Measurements from ENCODE around the gene PPIH.

PPIH gene

GRCh38 chr1:42657981-42658876 is at the start of gene PPIH (continued):
- TF ChIP-seq RBAK (tag by site-specific recombination; IDR thresholded peaks at IDR 0.05) (no peak), SP7 (tag by site-specific recombination; IDR thresholded peaks at IDR 0.05) (peak; percentile 72), BCL11A (tag by site-specific recombination; IDR thresholded peaks at IDR 0.05; ENCODE audit: low read depth) (no peak), ZNF274 (IDR thresholded peaks at IDR 0.05; ENCODE audit: low read length) (no peak), ZNF274 (tag by site-specific recombination; IDR thresholded peaks at IDR 0.05; ENCODE audit: borderline replicate concordance) (no peak), ZNF544 (tag by site-specific recombination; IDR thresholded peaks at IDR 0.05) (no peak), ZNF248 (tag by site-specific recombination; IDR thresholded peaks at IDR 0.05) (no peak), BCL11B (tag by site-specific recombination; IDR thresholded peaks at IDR 0.05; ENCODE audit: low read depth) (no peak), ZBTB21 (tag by site-specific recombination; IDR thresholded peaks at IDR 0.05) (peak; percentile 70), ZNF654 (tag by site-specific recombination; IDR thresholded peaks at IDR 0.05; ENCODE audit: low read depth) (no peak), SP3 (tag by site-specific recombination; IDR thresholded peaks at IDR 0.05) (peak; percentile 79), MEIS1 (CRISPR knock-in tag; IDR thresholded peaks at IDR 0.05; ENCODE audit: borderline replicate concordance) (no peak), ZNF169 (tag by site-specific recombination; IDR thresholded peaks at IDR 0.05) (no peak), ZFP69B (tag by site-specific recombination; IDR thresholded peaks at IDR 0.05) (no peak), ZNF366 (tag by site-specific recombination; conservative IDR thresholded peaks at IDR 0.05) (peak; percentile 62), ZBTB7A (tag by site-specific recombination; IDR thresholded peaks at IDR 0.05; ENCODE audit: low read depth) (no peak), ZNF341 (tag by site-specific recombination; IDR thresholded peaks at IDR 0.05; ENCODE audit: low read depth) (peak; percentile 44; the same call in 1 of the 2 replicates), ZBTB8A (tag by site-specific recombination; IDR thresholded peaks at IDR 0.05) (peak; percentile 9), GFI1B (tag by site-specific recombination; IDR thresholded peaks at IDR 0.05) (no peak), ZNF174 (tag by site-specific recombination; IDR thresholded peaks at IDR 0.05) (no peak), ZSCAN16 (tag by site-specific recombination; IDR thresholded peaks at IDR 0.05) (peak; percentile 50; the same call in 1 of the 2 replicates), KLF9 (tag by site-specific recombination; IDR thresholded peaks at IDR 0.05; ENCODE audit: low read depth) (peak; percentile 46; the same call in 1 of the 2 replicates), ZNF549 (tag by site-specific recombination; IDR thresholded peaks at IDR 0.05) (no peak), ZNF585B (tag by site-specific recombination; IDR thresholded peaks at IDR 0.05) (no peak), ZNF501 (tag by site-specific recombination; IDR thresholded peaks at IDR 0.05) (peak; percentile 87), ZNF76 (tag by site-specific recombination; IDR thresholded peaks at IDR 0.05; ENCODE audit: borderline replicate concordance, low read depth) (peak; percentile 37), ZNF391 (tag by site-specific recombination; IDR thresholded peaks at IDR 0.05; ENCODE audit: borderline replicate concordance, low read depth) (peak; percentile 61; the same call in 1 of the 2 replicates), ZNF132 (tag by site-specific recombination; IDR thresholded peaks at IDR 0.05; ENCODE audit: borderline replicate concordance) (no peak), ZNF600 (tag by site-specific recombination; IDR thresholded peaks at IDR 0.05) (peak; percentile 64; the same call in 1 of the 2 replicates), ZNF785 (tag by site-specific recombination; IDR thresholded peaks at IDR 0.05) (no peak; the same call in 1 of the 2 replicates)
- TF ChIP-seq, protein P1, sequence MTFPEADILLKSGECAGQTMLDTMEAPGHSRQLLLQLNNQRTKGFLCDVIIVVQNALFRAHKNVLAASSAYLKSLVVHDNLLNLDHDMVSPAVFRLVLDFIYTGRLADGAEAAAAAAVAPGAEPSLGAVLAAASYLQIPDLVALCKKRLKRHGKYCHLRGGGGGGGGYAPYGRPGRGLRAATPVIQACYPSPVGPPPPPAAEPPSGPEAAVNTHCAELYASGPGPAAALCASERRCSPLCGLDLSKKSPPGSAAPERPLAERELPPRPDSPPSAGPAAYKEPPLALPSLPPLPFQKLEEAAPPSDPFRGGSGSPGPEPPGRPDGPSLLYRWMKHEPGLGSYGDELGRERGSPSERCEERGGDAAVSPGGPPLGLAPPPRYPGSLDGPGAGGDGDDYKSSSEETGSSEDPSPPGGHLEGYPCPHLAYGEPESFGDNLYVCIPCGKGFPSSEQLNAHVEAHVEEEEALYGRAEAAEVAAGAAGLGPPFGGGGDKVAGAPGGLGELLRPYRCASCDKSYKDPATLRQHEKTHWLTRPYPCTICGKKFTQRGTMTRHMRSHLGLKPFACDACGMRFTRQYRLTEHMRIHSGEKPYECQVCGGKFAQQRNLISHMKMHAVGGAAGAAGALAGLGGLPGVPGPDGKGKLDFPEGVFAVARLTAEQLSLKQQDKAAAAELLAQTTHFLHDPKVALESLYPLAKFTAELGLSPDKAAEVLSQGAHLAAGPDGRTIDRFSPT (tag by site-specific recombination; IDR thresholded peaks at IDR 0.05) = 0 out of 2 replicates have a peak, but pooled peaks have one; percentile 32
- TF ChIP-seq, protein P2, sequence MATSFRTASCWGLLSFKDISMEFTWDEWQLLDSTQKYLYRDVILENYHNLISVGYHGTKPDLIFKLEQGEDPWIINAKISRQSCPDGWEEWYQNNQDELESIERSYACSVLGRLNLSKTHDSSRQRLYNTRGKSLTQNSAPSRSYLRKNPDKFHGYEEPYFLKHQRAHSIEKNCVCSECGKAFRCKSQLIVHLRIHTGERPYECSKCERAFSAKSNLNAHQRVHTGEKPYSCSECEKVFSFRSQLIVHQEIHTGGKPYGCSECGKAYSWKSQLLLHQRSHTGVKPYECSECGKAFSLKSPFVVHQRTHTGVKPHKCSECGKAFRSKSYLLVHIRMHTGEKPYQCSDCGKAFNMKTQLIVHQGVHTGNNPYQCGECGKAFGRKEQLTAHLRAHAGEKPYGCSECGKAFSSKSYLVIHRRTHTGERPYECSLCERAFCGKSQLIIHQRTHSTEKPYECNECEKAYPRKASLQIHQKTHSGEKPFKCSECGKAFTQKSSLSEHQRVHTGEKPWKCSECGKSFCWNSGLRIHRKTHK (tag by site-specific recombination; IDR thresholded peaks at IDR 0.05) = no peak
- TF ChIP-seq, protein P3, sequence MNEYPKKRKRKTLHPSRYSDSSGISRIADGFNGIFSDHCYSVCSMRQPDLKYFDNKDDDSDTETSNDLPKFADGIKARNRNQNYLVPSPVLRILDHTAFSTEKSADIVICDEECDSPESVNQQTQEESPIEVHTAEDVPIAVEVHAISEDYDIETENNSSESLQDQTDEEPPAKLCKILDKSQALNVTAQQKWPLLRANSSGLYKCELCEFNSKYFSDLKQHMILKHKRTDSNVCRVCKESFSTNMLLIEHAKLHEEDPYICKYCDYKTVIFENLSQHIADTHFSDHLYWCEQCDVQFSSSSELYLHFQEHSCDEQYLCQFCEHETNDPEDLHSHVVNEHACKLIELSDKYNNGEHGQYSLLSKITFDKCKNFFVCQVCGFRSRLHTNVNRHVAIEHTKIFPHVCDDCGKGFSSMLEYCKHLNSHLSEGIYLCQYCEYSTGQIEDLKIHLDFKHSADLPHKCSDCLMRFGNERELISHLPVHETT (tag by site-specific recombination; IDR thresholded peaks at IDR 0.05) = peak; percentile 62
- TF ChIP-seq, protein P4, sequence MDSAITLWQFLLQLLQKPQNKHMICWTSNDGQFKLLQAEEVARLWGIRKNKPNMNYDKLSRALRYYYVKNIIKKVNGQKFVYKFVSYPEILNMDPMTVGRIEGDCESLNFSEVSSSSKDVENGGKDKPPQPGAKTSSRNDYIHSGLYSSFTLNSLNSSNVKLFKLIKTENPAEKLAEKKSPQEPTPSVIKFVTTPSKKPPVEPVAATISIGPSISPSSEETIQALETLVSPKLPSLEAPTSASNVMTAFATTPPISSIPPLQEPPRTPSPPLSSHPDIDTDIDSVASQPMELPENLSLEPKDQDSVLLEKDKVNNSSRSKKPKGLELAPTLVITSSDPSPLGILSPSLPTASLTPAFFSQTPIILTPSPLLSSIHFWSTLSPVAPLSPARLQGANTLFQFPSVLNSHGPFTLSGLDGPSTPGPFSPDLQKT (IDR thresholded peaks at IDR 0.05; ENCODE audit: borderline replicate concordance, low read depth, low read length) = no peak
